GM21723 (cell line): ENCODE measurements around the gene ZNF354C.

Source experiments
- ATAC-seq: cut with Tn5 transposase; IDR thresholded peaks from one replicate; pipeline ENCODE4 v1.9.1; 2021; ENCODE audit warnings: mild to moderate bottlenecking, moderate library complexity; ENCODE audit not compliant: unreplicated experiment

ZNF354C gene

DNA sequence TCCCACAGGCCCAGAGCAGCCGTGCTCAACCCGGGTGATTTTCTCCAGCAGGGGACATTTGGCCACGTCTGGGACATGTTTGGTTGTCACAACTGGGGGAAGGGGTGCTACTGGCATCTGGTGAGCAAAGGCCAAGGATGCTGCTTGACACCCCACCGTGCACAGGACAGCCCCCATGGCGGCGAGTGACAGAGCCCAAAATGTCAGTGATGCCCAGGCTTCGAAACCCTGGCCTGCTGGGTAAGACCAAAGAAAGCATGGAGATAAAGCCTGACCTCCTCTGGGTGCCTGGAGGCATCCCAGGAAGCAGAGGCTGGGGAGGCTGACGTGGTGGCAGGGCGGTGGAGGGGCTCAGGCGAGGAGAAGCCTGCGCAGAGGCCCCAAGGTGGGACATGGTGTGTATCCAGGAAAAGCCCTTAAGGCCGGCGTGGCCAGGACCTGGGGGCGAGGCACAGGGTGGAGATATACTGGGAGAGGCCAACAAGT lies 66.4 kb downstream of the ZNF354C start:
- ATAC-seq: no peak

DNA sequence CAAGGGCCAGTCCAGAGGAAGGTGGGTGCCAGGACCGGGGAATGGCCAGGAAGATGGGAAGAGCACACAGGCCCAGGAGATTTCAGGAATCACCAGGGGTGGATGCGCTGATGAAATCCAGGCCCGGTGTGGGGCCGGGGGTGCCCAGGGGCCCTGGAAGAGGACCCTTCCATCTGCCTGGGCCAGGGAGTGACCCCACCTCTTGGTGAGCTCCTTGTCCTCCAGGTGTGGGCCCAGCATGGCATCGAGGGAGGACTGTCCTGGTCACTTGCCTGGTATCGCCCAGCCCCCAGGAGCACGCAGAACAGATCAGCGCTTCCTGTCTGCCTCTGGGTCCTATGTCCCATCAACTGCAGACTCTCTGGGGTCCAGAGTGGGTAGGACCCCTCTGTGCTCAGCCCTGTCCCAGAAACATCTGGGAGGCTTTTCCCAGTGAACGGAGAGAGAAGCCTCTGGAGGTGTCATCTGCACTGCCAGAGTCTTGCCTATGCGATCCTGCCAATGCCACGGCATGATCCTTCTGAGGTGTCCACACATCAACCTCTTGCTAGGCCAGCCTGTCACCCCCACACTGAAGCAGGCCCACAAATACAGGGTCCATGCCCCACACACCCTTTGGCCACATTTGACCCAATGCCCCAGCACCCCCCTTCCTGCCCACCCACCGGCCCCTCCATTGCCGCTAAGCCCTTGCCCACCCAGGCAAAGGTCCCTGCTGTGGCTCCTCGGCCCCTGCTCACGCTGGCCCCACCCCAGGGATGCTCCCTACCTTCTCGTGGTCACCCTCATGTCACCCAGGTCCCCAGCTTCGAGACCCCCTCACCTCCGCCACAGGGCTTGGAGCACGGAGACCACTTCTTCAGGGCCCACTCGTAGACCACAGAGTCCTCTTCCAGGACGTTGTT lies 67.2 kb downstream of the ZNF354C start:
- no peak for ATAC-seq

DNA sequence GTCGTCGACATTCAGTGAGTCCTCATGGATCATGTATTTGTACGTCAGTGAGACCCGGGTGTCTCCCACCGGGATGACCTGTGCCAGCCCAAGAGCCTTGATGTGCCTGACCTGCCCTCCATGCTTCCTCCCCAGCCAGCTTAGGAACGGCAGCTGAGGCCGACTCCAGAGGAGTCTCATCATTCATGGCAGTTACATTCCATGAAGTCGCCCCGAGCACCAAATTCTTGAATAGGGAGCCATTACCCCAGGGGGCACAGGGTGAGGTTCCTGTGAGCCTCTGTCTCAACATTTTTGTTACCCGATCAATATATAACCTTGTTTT lies 67.8 kb downstream of the ZNF354C start:
- no peak for ATAC-seq

DNA sequence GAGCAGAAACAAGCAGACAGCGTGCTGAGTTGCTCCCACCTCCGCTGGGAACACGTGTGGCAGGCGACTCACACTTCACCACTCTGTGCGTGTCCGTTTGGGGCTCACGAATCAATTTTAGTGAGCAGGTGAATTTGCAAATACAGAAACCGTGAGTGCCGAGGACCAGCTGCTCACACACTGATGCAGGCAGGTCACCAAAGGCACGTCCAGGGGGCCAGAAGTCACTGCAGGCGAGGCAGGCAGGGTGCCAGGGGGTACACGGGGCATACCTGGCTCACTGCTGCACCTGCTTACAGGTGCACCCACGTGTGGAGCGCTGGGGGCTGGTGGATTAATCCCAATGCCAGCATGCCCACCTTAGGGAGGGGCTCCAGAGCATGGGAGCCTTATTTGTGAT lies 68.8 kb downstream of the ZNF354C start:
- no peak for ATAC-seq

DNA sequence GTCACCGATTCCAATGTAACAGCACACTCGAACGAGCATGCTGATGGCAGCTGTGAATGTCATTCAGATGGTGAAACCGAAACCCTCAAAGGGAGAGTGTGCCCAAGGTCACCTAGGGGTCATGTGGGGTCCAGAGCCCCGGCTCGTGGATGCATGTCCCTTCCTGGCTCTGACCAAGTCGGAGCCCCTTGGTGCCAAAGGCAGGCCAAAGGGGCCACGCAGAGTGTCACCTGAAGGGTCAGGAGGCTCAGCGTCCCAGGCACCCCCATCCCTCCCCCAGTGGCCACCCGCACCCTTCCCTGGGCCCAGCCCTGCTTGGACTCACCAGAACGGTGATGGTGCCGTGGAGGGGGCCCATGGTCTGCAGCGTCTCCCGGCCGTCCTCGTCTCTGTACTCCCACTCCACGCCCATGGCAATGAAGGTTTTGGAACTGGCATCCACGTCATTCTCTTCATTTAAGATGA lies 69.5 kb downstream of the ZNF354C start:
- ATAC-seq: no peak

DNA sequence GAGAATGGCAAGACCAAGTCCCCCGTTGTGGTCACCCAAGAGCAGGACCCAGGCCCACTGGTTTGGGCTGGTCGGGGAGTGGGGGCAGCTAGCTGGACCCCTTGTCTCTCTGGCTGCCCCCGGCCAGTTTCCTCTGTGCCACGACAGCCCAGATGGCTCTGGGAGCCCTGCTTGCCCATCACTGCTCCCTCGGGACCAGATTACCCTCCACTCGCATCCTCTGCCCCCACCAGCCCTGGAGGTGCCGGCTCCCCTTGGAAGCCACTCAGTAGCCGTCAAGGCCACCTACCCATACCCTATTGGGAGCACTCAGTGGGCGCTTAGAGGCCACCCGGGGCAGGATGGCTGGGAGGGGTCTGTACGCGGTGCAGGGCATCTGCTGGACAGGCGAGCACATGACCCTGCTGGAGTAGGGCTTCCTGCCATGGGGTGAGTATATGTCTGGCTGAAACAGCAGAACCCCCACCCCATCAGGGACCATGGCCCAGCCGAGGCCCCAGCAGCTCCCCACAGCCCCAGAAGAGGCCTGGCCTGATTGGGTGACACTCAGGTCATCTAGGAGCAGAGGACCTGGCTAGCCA lies 70.0 kb downstream of the ZNF354C start:
- ATAC-seq: no peak

DNA sequence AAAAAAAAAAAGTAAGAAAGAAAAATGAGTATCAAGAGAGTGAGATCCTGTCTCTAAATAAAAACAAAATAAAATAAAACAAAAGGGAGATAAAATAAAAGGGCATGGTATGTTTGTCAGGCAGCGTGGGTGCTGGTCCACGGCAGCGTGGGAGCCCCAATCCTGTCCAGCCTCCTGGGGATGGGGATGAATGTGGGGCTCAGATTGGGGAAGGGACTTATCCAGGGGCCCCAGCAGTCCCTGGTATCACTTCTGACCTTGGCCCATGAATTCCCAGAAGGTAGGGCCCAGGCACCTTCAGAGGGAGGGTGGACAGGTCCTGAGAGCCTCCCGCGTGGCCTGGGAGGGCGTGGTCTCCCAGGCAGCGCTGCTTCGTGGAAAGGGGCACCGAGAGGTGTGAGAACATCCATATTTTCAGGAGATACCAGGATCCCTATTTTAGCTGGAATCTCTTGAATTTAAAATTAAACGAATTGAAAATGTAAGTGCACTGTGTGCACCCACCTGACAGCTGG lies 71.2 kb downstream of the ZNF354C start:
- no peak for ATAC-seq

DNA sequence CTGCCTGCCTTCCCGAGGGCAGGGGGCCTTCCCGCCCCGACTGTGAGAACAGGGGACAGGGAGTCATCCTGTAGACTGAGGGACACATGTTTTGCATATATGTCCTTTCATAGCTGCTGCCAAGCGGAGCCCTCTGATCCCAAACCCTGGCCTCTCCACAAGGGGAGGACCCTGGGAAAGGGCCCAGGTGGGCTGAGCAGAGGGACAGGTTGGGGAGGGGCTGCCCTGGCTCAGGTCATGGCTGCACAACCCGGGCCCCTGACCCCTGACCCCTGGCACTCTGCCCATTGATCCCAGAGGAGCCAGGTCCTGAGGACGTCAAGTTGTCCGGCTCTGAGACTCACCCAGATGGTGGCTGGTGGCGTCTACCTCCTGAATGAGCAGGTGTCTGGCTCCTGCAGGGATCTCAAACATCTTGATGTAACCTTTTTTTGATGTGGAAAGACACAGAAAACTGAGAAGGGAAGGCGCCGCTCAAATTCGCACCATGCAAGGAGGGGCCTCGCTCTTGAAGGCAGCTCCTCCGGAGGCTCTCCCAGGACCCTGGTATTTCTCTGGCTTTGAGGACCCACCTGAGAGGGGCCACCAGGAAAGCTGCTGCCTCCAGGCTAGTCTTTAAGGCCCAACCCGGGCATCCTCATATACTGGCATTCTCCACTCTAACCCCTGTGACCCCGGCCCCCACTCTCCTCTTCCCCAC lies 71.9 kb downstream of the ZNF354C start:
- no peak for ATAC-seq

DNA sequence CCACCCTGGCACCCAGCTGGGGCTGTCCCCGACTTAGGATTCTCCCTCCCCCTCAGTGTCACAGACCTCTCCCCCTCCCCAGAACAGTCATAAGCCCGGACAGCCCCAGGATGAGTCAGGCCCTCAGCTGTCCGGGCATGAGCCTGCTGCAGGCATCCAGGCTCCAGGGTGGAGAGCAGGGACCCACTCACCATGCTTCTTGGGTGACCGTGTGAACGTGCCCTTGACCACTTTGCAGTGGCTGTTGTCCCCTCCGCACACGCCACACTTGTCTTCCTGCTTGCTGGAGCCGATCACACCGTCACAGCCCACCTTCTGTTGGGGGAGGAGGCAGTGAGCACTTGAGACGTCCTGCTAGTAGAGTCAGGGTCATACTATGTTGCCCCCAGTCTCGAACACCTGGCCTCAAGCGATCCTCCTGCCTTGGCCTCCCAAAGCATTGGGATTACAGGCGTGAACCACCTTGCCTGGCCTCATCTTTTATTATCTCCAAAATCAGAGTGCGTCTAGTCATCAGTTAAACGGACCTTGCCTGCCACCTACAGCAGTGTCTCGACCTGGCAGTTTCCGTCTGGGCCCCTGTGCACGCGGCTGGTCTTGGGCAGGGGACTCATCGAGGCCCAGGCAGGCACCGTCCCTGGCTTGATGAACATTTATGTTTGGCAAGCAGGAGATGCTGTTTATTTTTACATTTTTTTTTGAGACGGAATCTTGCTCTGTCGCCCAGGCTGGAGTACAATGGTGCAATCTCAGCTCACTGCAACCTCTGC lies 72.6 kb downstream of the ZNF354C start:
- no peak for ATAC-seq
